OCI-M1 (cell line): ENCODE data around the gene SPTAN1.
"Not testable (repeated sequence)": the region's sequence is repeated elsewhere in the genome, so short reads cannot be mapped to it uniquely, and the experiment has no call there.

Experiments
- DNase-seq: peaks from one replicate; lab custom pipeline; 2025; lab: John Stamatoyannopoulos, UW

The SPTAN1 gene

GRCh38 chr9:128552153-128552743, at the start of gene SPTAN1:
Gene SPTAN1 (plus strand): TSS chr9:128552587. CDS start chr9:128566741, 14,154 bp downstream.
- peak; percentile 85 for DNase-seq

GRCh38 chr9:128503415-128503825, 49.0 kb upstream of the SPTAN1 start:
- DNase-seq, result not testable (repeated sequence)

- DNase-seq, result peak; percentile 62
Observed at GRCh38 chr9:128503870-128504269, 48.5 kb upstream of the SPTAN1 start.

- peak; percentile 96 for DNase-seq
Observed at GRCh38 chr9:128504485-128505413, 47.6 kb upstream of the SPTAN1 start, which contains the start of gene GLE1. Gene GLE1 (plus strand): TSS chr9:128504719. CDS start chr9:128504806, 87 bp downstream.

- DNase-seq, result no peak
Observed at GRCh38 chr9:128505414-128505765, 47.0 kb upstream of the SPTAN1 start.

GRCh38 chr9:128505906-128506305, 46.5 kb upstream of the SPTAN1 start:
- DNase-seq, result not testable (repeated sequence)

GRCh38 chr9:128512820-128513219, 39.6 kb upstream of the SPTAN1 start:
- no peak for DNase-seq

- DNase-seq, result no peak
Observed at GRCh38 chr9:128521956-128522355, 30.4 kb upstream of the SPTAN1 start.

- no peak for DNase-seq
Observed at GRCh38 chr9:128523199-128523925, 29.0 kb upstream of the SPTAN1 start.

GRCh38 chr9:128526720-128527119, 25.7 kb upstream of the SPTAN1 start:
- no peak for DNase-seq

GRCh38 chr9:128528445-128529160, 23.8 kb upstream of the SPTAN1 start:
- no peak for DNase-seq

GRCh38 chr9:128529191-128529590, 23.2 kb upstream of the SPTAN1 start:
- DNase-seq, result no peak

- DNase-seq, result no peak
Observed at GRCh38 chr9:128532581-128532980, 19.8 kb upstream of the SPTAN1 start.

GRCh38 chr9:128540634-128541360, 11.6 kb upstream of the SPTAN1 start:
- DNase-seq, result no peak

- DNase-seq, result no peak
Observed at GRCh38 chr9:128546504-128546903, 5.9 kb upstream of the SPTAN1 start.

- DNase-seq, result no peak
Observed at GRCh38 chr9:128548876-128549275, 3.5 kb upstream of the SPTAN1 start.

- DNase-seq, result no peak
Observed at GRCh38 chr9:128550226-128550625, 2.2 kb upstream of the SPTAN1 start.

GRCh38 chr9:128550770-128551656, 1.4 kb upstream of the SPTAN1 start:
- peak; percentile 19 for DNase-seq

GRCh38 chr9:128551657-128552152, 682 bp upstream of the SPTAN1 start:
- DNase-seq, result no peak
